NCI-H446 (cell line): Measurements from ENCODE around the gene SPINK9.

Source experiments
- DNase-seq, 2 experiments: peaks; one replicate each; lab custom pipeline; 2025; lab: John Stamatoyannopoulos, UW

SPINK9 gene

DNA sequence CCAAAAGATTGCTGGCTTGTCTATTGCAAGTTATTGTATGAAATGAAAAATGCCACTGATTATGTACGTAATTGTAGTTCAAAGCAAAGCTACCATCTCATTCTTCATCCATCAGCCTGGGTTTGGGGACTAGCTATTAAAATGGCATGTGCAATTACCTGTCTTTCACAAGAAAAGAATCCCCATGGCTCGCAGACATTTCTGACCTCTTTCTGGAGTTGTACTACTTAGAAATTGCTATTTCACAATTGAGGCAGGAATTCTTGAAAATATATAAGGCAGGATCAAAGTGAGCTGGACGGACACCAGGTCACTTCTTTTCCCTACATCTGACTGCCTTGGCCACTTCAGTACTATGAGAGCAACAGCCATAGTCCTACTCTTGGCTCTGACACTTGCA is at the start of gene SPINK9:
Gene SPINK9, plus strand, starts transcription at position 301 of the 400 bp plus-strand sequence. Its CDS starts 55 bp downstream, at position 356.
- no peak for DNase-seq

GRCh38 chr5:148290271-148291195 is 44.8 kb upstream of the SPINK9 start:
- peak in 1 of 2 experiments; percentile 3 for DNase-seq

DNA sequence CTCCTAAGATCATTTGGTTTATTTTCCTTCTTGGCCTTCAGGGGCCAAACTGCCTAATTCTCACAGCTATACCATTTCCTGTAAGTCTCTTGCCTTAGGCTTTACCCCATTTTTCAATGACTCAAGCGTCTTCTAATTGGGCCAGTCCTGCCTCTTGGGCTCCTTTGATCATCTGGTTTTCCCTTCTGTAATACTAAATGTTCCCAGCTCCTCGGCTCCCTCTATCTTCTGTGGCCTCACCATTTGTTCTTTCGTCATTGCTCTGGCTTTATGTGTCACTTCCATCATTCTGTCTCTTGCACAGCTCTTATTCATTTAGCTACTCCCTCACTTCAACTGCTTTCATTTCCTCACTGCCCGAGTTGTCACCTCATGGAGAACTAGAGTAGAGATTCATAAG is 37.6 kb upstream of the SPINK9 start:
- no peak for DNase-seq

DNA sequence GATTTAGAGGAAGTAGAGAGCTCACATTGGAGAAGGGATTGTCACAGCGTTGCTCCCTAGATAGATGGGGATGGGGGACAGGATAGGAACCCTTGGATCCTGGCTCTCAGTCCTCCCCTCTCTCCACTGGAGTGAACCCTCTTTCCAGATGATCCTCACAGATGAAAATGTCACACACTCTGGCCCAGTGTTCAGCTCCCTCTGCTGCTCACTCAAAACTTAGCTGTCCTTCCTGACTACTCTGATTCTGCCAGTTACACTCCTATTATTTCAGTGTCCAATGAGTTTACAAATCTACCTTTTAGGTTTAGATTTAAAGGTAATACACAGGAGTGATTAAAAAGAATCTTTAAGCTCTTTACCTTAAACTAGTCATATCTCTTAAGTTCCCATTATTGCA is 28.9 kb upstream of the SPINK9 start:
- no peak for DNase-seq

- no peak for DNase-seq
Observed at GRCh38 chr5:148309019-148309418, 26.3 kb upstream of the SPINK9 start.

- no peak for DNase-seq
Observed at GRCh38 chr5:148309746-148310145, 25.6 kb upstream of the SPINK9 start.

DNA sequence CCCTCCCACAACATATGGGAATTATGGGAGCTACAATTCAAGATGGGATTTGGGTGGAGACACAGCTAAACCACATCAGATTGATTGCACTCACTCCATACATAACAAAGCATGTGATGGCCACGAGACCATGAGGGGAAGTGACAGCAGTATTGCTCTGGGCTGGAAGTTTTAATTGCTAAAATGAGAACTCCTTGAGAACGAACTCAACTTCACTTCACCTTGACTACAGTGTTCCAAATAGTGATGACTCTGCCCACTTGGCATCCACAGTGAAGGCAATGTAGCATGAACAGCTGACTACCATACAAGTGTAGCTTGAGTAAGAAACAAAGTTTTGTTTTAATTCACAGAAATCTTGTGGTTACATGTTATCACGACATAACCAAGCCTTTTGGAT is 23.9 kb upstream of the SPINK9 start:
- no peak for DNase-seq

GRCh38 chr5:148312153-148312552 is 23.2 kb upstream of the SPINK9 start, which contains the start of gene SPINK7:
Gene SPINK7, plus strand, starts transcription at chr5:148312423. Its CDS starts 61 bp downstream, at chr5:148312484.
- DNase-seq: no peak

DNA sequence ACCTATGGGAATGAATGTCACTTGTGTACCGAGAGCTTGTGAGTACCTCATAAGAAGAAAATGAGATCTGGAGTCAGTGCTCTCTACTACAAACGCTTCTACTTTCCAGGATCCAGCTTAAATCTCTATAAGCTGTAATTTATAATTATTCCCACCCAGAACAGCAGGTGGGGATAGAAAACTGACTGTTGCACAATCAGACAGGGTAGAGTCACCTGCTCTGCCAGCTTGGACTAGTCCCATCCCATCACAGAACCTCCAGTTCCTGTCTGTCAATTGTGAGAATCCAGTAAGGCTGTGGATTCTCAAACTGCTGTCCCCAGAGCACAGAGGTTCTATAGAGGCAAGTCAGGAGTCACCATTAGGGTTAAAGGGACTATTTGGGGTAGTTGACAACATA is 21.2 kb upstream of the SPINK9 start:
- DNase-seq: no peak

- no peak for DNase-seq
Observed at GRCh38 chr5:148314731-148315130, 20.6 kb upstream of the SPINK9 start.

- peak in 1 of 2 experiments; percentile 2 for DNase-seq
Observed at GRCh38 chr5:148320011-148320963, 15.1 kb upstream of the SPINK9 start.

DNA sequence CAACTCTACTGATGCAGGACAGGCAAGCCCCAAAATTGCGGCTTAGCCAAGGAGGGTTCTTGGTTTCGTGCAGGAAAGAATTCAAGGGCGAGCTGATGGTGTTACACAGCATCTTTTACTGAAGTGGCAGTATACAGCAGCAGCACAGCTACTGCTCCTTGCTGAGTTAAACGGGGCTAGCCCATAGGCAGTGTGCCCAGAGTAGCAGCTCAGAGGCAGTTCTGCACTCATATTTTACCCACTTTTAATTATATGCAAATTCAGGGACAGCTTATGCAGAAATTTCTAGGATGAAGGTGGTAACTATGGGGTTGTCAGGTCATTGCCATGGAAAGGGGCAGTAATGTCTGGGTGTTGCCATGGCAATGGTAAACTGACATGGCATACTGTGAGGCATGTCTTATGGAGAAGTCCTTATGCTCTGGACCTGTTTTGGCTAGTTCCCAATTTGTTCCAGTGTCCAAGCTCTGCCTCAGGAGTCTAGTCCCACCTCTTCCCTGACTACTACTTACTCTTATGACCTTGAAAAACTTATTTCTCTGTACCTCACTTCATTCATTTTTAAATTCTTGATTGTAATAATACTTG is 2.0 kb upstream of the SPINK9 start:
- DNase-seq: no peak

DNA sequence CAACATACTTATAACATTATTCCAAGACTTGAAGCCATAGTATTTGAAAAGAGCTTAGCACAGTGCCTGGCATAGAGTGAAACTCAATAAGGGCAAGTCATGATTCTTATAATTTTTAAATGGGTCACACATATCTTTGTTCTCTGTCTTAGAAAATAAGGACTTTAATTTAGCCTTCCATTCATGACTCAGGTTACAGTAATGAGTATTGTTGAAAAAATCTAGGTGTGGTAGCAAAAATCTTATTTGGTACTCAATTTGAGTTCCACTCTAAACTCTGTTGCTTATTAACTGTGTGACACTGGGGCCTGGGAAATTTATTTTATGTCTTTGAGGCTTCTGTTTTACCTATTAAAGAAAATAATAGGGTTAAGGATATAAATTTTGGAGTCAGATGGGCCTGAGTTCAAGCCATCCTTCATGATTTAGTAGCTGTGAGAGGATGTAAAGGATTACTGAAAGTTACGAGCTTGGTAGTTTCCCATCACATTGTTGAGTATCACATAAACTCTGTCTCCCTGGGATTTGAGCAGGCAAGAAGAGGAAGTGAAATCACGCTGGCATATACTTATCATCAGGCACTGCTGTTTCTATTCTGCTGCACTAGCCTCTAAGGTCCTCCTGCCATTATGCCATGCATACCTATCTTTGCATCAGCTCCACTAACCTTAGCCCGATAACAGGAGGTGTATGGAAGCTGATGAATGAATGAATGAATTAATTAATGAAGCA is 1.5 kb downstream of the SPINK9 start:
- no peak for DNase-seq

DNA sequence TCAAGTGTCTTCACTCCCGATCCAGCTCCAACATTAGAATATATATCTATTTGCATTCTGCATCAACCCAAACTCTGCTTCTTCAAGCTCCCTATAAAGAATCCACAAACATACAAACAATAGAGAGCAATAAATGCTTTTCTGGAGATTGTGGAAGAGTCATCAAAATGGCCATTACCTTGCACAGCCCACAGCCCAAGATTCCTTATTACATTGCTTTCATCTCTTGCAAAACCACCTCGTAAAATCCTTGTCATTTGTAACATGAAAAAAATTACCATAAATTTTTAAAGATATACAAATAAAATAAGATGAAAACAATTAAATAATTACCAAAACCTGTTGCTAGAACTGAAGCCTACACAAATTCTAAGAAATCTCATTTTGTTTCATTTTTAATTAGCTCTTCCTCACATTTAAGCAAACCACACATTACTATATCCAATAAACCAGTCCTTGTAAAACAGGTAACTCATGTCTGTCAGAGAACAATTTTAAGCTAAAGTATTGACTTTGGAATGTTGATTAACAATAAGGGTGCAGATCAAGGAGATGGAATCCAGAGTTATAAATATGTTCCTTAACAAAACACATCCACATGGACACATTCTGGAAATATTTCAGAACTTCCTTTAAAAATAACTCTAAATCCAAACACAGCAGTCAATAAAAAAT is 7.1 kb downstream of the SPINK9 start:
- no peak for DNase-seq

GRCh38 chr5:148343046-148343407 is 7.7 kb downstream of the SPINK9 start:
- DNase-seq: no peak

GRCh38 chr5:148343603-148344487 is 8.5 kb downstream of the SPINK9 start:
- DNase-seq: no peak

GRCh38 chr5:148347706-148348105 is 12.3 kb downstream of the SPINK9 start:
- DNase-seq: no peak

- no peak for DNase-seq
Observed at GRCh38 chr5:148352696-148353095, 17.3 kb downstream of the SPINK9 start.

- no peak for DNase-seq
Observed at GRCh38 chr5:148353634-148354033, 18.3 kb downstream of the SPINK9 start.

- DNase-seq: no peak
Observed at GRCh38 chr5:148364343-148364742, 29.0 kb downstream of the SPINK9 start.
